HG03280 (cell line): ENCODE results near the gene PYHIN1.

Experiments
- ATAC-seq: cut with Tn5 transposase; IDR thresholded peaks from one replicate; pipeline ENCODE4 v1.9.1; 2021; ENCODE audit warnings: mild to moderate bottlenecking, moderate library complexity; ENCODE audit not compliant: unreplicated experiment

Gene PYHIN1

GRCh38 chr1:158931055-158931737 is at the start of gene PYHIN1:
PYHIN1 (plus strand) TSS chr1:158931552; CDS start chr1:158936911, 5,359 bp downstream.
- ATAC-seq = no peak

- no peak for ATAC-seq
Measured at GRCh38 chr1:158893654-158894053, 37.7 kb upstream of the PYHIN1 start.

GRCh38 chr1:158898722-158899121 is 32.6 kb upstream of the PYHIN1 start:
- ATAC-seq = no peak

- no peak for ATAC-seq
Measured at GRCh38 chr1:158901623-158902022, 29.7 kb upstream of the PYHIN1 start.

- no peak for ATAC-seq
Measured at GRCh38 chr1:158916085-158916484, 15.3 kb upstream of the PYHIN1 start.

- ATAC-seq = no peak
Measured at GRCh38 chr1:158924677-158925076, 6.7 kb upstream of the PYHIN1 start.

GRCh38 chr1:158930504-158930903 is 848 bp upstream of the PYHIN1 start:
- ATAC-seq = no peak

- no peak for ATAC-seq
Measured at GRCh38 chr1:158932171-158932570, 819 bp downstream of the PYHIN1 start.

GRCh38 chr1:158933621-158934020 is 2.3 kb downstream of the PYHIN1 start:
- ATAC-seq = no peak

GRCh38 chr1:158939180-158939579 is 7.8 kb downstream of the PYHIN1 start:
- ATAC-seq = no peak

GRCh38 chr1:158941317-158941716 is 10.0 kb downstream of the PYHIN1 start:
- no peak for ATAC-seq

GRCh38 chr1:158942490-158942889 is 11.1 kb downstream of the PYHIN1 start:
- no peak for ATAC-seq

- ATAC-seq = no peak
Measured at GRCh38 chr1:158943059-158943458, 11.7 kb downstream of the PYHIN1 start.

GRCh38 chr1:158945061-158945460 is 13.7 kb downstream of the PYHIN1 start:
- no peak for ATAC-seq

- ATAC-seq = no peak
Measured at GRCh38 chr1:158946785-158947184, 15.4 kb downstream of the PYHIN1 start.

GRCh38 chr1:158951956-158952355 is 20.6 kb downstream of the PYHIN1 start:
- no peak for ATAC-seq

- ATAC-seq = no peak
Measured at GRCh38 chr1:158952416-158952815, 21.1 kb downstream of the PYHIN1 start.

GRCh38 chr1:158961178-158961577 is 29.8 kb downstream of the PYHIN1 start:
- ATAC-seq = no peak

- ATAC-seq = no peak
Measured at GRCh38 chr1:158962983-158963382, 31.6 kb downstream of the PYHIN1 start.

GRCh38 chr1:158969166-158969565 is 37.8 kb downstream of the PYHIN1 start:
- ATAC-seq = no peak

- ATAC-seq = no peak
Measured at GRCh38 chr1:158969855-158970254, 38.5 kb downstream of the PYHIN1 start.

GRCh38 chr1:158972841-158973240 is 41.5 kb downstream of the PYHIN1 start:
- no peak for ATAC-seq

GRCh38 chr1:158976219-158976618 is 44.9 kb downstream of the PYHIN1 start:
- no peak for ATAC-seq
